Mesangial cell (primary cell): ENCODE results near the gene PFN3. TPM values are rescaled to one million over a fixed set of nuclear protein-coding genes. Genes with fewer than 3 reads are reported as not detected.

ENCODE experiments used
- total RNA-seq: library from RNA; depleted of rRNA; stranded (reverse); fragments of >200 nt; gene quantifications from 2 replicates; pipeline ENCODE4 v1.2.3, GENCODE V29; 2015

PFN3 gene
- not detected in 2 replicates for total RNA-seq

GRCh38 chr5:177399997-177400868 is at the start of gene PFN3:
Gene PFN3, minus strand, starts transcription at chr5:177400661. Its CDS starts 85 bp downstream, at chr5:177400576.

GRCh38 chr5:177446200-177447065 is 46.0 kb upstream of the PFN3 start, which contains the start of gene PRR7:
Gene PRR7, plus strand, starts transcription at chr5:177446814. Its CDS starts 8,254 bp downstream, at chr5:177455068.

GRCh38 chr5:177426566-177427210 is 26.2 kb upstream of the PFN3 start, which contains the start of gene GRK6:
Gene GRK6, plus strand, starts transcription at chr5:177426676. Its CDS starts 170 bp downstream, at chr5:177426846.

GRCh38 chr5:177409043-177409801 is 8.8 kb upstream of the PFN3 start, which contains the start of gene F12:
Gene F12, minus strand, starts transcription at chr5:177409564. Its CDS starts 37 bp downstream, at chr5:177409527.

GRCh38 chr5:177384134-177384533 is 16.3 kb downstream of the PFN3 start, which contains the start of gene SLC34A1:
Gene SLC34A1, plus strand, starts transcription at chr5:177384434. Its CDS starts 1,308 bp downstream, at chr5:177385742.

GRCh38 chr5:177357459-177358351 is 42.8 kb downstream of the PFN3 start, which contains the start of gene RGS14:
Gene RGS14, plus strand, starts transcription at chr5:177357924. Its CDS starts 101 bp downstream, at chr5:177358025.

GRCh38 chr5:177351392-177352329 is 48.8 kb downstream of the PFN3 start, which contains the start of gene LMAN2:
Gene LMAN2, minus strand, starts transcription at chr5:177351668. Its CDS starts 21 bp downstream, at chr5:177351647.

Other genes starting within 250 kb of the PFN3 start
- gene RAB24, start 96.9 kb downstream of the PFN3 start, total RNA-seq, result 15.2 and 26.5 TPM in 2 replicates
- gene PRELID1, start 96.9 kb downstream of the PFN3 start, total RNA-seq, result 113 and 239 TPM in 2 replicates
- gene MXD3, start 88.8 kb downstream of the PFN3 start, total RNA-seq, result 3.4 and 66.2 TPM in 2 replicates
- 336 and 347 TPM in 2 replicates for gene LMAN2, start 49.0 kb downstream of the PFN3 start, total RNA-seq
- 12.2 and 24.7 TPM in 2 replicates for gene RGS14, start 42.7 kb downstream of the PFN3 start, total RNA-seq
- not detected in 2 replicates for gene SLC34A1, start 16.2 kb downstream of the PFN3 start, total RNA-seq
- 3.7 and 5.1 TPM in 2 replicates for gene F12, start 8.9 kb upstream of the PFN3 start, total RNA-seq
- 25.4 and 59.0 TPM in 2 replicates for gene GRK6, start 26.0 kb upstream of the PFN3 start, total RNA-seq
- 15.6 and 32.8 TPM in 2 replicates for gene PRR7, start 46.2 kb upstream of the PFN3 start, total RNA-seq
- gene DBN1, start 73.0 kb upstream of the PFN3 start, total RNA-seq, result 331 and 348 TPM in 2 replicates
- gene PDLIM7, start 96.9 kb upstream of the PFN3 start, total RNA-seq, result 678 and 721 TPM in 2 replicates
- 0.25 and 1.1 TPM in 2 replicates for gene DOK3, start 109.2 kb upstream of the PFN3 start, total RNA-seq
- gene DDX41, start 116.3 kb upstream of the PFN3 start, total RNA-seq, result 135 and 185 TPM in 2 replicates
- gene FAM193B, start 153.9 kb upstream of the PFN3 start, total RNA-seq, result 21.3 and 26.0 TPM in 2 replicates
- 139 and 148 TPM in 2 replicates for gene TMED9, start 191.5 kb upstream of the PFN3 start, total RNA-seq
- 44.6 and 51.3 TPM in 2 replicates for gene B4GALT7, start 199.5 kb upstream of the PFN3 start, total RNA-seq